HCT116 (cell line): ENCODE measurements around the gene ARSB.

Source experiments
- EZH2phosphoT487 ChIP-seq: fragments of 200-600 bp; IDR thresholded peaks from 2 replicates; pipeline ENCODE4 v1.6.1; 2018; ENCODE audit warnings: antibody characterized with exemption, borderline replicate concordance
- POLR2A ChIP-seq: IDR thresholded peaks from 2 replicates; pipeline ENCODE4 v1.7.0; 2011; ENCODE audit warnings: borderline replicate concordance; ENCODE audit not compliant: insufficient read depth, insufficient read length; ENCODE audit errors: extremely low read depth
- RAD21 ChIP-seq: IDR thresholded peaks from 2 replicates; pipeline ENCODE4 v1.6.1; 2012; ENCODE audit warnings: low read depth, mild to moderate bottlenecking
- REST ChIP-seq: IDR thresholded peaks from 2 replicates; pipeline ENCODE4 v1.6.1; 2012; ENCODE audit warnings: low read depth
- TCF7L2 ChIP-seq: IDR thresholded peaks from 2 replicates; pipeline ENCODE4 v1.7.0; 2011; ENCODE audit warnings: borderline replicate concordance, inconsistent platforms; ENCODE audit not compliant: insufficient read depth, insufficient read length; ENCODE audit errors: extremely low read depth
- ZFX ChIP-seq: fragments of 450-650 bp; IDR thresholded peaks from 2 replicates; pipeline ENCODE4 v1.6.1; 2017

- TF ChIP-seq ZFX (no peak), POLR2A (no peak), EZH2phosphoT487 (no peak), RAD21 (no peak), TCF7L2 (no peak), REST (no peak)
These were observed 206.6 kb downstream of the ARSB start for GRCh38 chr5:78778538-78778937.
